Activated CD4-positive, alpha-beta T cell treated with anti-CD3 and anti-CD28 coated beads, Interleukin-2, Interleukin-4, amounts not matched to agents 100 ng/mL and 50 ng/mL, durations not matched to agents 16 hours and 8 hours (primary cell): ENCODE results near the gene C1QL2.

Experiments
- DNase-seq: peaks from one replicate; pipeline ENCODE4 v3.0.0-alpha.2; 2020; ENCODE audit warnings: low spot score

The C1QL2 gene

GRCh38 chr2:119106301-119106897 lies 52.2 kb downstream of the C1QL2 start:
- peak; percentile 16 for DNase-seq
